Mammary epithelial cell (primary cell): ENCODE data around the gene ROCK2.

Source experiments
- CTCF ChIP-seq, 2 donors: IDR thresholded peaks in 1 of 2; conservative IDR thresholded peaks in 1 of 2; 2 replicates each; pipeline ENCODE4 v1.5.1; 2011 to 2012; ENCODE audit warnings: inconsistent platforms in 2 of 2, low read length in 2 of 2, mild to moderate bottlenecking in 2 of 2, control low read depth in 1 of 2, low read depth in 1 of 2; ENCODE audit not compliant: insufficient read depth in 1 of 2; ENCODE audit errors: extremely low read depth in 1 of 2
- EZH2 ChIP-seq: IDR thresholded peaks from 2 replicates; pipeline ENCODE4 v1.6.1; 2012; ENCODE audit warnings: low read length, inconsistent platforms, borderline replicate concordance

GRCh38 chr2:11200651-11201050 lies 143.8 kb downstream of the ROCK2 start:
- TF ChIP-seq EZH2 = no peak
- no peak for TF ChIP-seq CTCF (conservative IDR thresholded peaks at IDR 0.05 in 1 of 2, IDR thresholded peaks at IDR 0.05 in 1 of 2; ENCODE audit: extremely low read depth in 1 of 2, insufficient read depth in 1 of 2, low read depth in 1 of 2, low read length in 2 of 2)
